Loucy (cell line): ENCODE data around the gene PTPRN2.

ENCODE experiments used
- H2AFZ ChIP-seq: fragments of 200-600 bp; sonication (generic); 2 replicates; pipeline ENCODE4 v1.6.0; 2016; ENCODE audit warnings: antibody characterized with exemption, mild to moderate bottlenecking, low read length, moderate library complexity
- H3F3A ChIP-seq: fragments of 200-600 bp; 2 replicates; pipeline ENCODE4 v1.6.0; 2016; ENCODE audit warnings: antibody characterized with exemption, low read depth, mild to moderate bottlenecking
- H3K27me3 ChIP-seq: fragments of 200-600 bp; sonication (generic); 2 replicates; pipeline ENCODE4 v1.6.1; 2014; ENCODE audit warnings: low read length, mild to moderate bottlenecking; ENCODE audit not compliant: insufficient read depth, poor library complexity, severe bottlenecking
- H3K36me3 ChIP-seq: fragments of 200-600 bp; sonication (generic); 2 replicates; pipeline ENCODE4 v1.6.1; 2016; ENCODE audit warnings: low read length; ENCODE audit not compliant: insufficient read depth
- H3K4me1 ChIP-seq: fragments of 200-600 bp; sonication (generic); 2 replicates; pipeline ENCODE4 v1.5.1; 2014; ENCODE audit warnings: low read length, mild to moderate bottlenecking; ENCODE audit not compliant: insufficient read depth, poor library complexity, severe bottlenecking
- H3K4me2 ChIP-seq: fragments of 200-600 bp; sonication (generic); 2 replicates; pipeline ENCODE4 v1.6.0; 2014; ENCODE audit warnings: antibody characterized with exemption, low read length, low read depth, mild to moderate bottlenecking; ENCODE audit not compliant: poor library complexity, severe bottlenecking
- H3K4me3 ChIP-seq: fragments of 200-600 bp; sonication (generic); 2 replicates; pipeline ENCODE4 v1.5.1; 2014; ENCODE audit warnings: low read length, mild to moderate bottlenecking, mixed read lengths; ENCODE audit not compliant: poor library complexity, severe bottlenecking
- H3K79me2 ChIP-seq: fragments of 200-600 bp; sonication (generic); 2 replicates; pipeline ENCODE4 v1.6.1; 2014; ENCODE audit warnings: low read length; ENCODE audit not compliant: insufficient read depth
- H3K9ac ChIP-seq: fragments of 200-600 bp; sonication (generic); 2 replicates; pipeline ENCODE4 v1.6.0; 2014; ENCODE audit warnings: mild to moderate bottlenecking, low read depth, low read length, moderate library complexity; ENCODE audit not compliant: poor library complexity, severe bottlenecking
- H3K9me2 ChIP-seq: fragments of 200-600 bp; sonication (generic); replicated peaks from 2 replicates; pipeline ENCODE4 v1.6.1; 2016; ENCODE audit warnings: low read depth, low read length, mixed read lengths
- H3K9me3 ChIP-seq: fragments of 200-600 bp; sonication (generic); 2 replicates; pipeline ENCODE4 v1.6.1; 2014; ENCODE audit warnings: mild to moderate bottlenecking, antibody characterized with exemption, low read length, low read depth; ENCODE audit not compliant: insufficient read depth
- H4K20me1 ChIP-seq: fragments of 200-600 bp; sonication (generic); 2 replicates; pipeline ENCODE4 v1.6.0; 2014; ENCODE audit warnings: antibody characterized with exemption, low read length, mild to moderate bottlenecking; ENCODE audit not compliant: insufficient read depth, poor library complexity, severe bottlenecking
- CTCF ChIP-seq: fragments of 200-600 bp; sonication (generic); conservative IDR thresholded peaks from 2 replicates; pipeline ENCODE4 v1.5.1; 2014; ENCODE audit warnings: mild to moderate bottlenecking, antibody characterized with exemption, low read length
- EZH2phosphoT487 ChIP-seq: fragments of 200-600 bp; IDR thresholded peaks from 2 replicates; pipeline ENCODE4 v1.6.1; 2018; ENCODE audit warnings: antibody characterized with exemption, mild to moderate bottlenecking, moderate library complexity, borderline replicate concordance

The PTPRN2 gene

DNA sequence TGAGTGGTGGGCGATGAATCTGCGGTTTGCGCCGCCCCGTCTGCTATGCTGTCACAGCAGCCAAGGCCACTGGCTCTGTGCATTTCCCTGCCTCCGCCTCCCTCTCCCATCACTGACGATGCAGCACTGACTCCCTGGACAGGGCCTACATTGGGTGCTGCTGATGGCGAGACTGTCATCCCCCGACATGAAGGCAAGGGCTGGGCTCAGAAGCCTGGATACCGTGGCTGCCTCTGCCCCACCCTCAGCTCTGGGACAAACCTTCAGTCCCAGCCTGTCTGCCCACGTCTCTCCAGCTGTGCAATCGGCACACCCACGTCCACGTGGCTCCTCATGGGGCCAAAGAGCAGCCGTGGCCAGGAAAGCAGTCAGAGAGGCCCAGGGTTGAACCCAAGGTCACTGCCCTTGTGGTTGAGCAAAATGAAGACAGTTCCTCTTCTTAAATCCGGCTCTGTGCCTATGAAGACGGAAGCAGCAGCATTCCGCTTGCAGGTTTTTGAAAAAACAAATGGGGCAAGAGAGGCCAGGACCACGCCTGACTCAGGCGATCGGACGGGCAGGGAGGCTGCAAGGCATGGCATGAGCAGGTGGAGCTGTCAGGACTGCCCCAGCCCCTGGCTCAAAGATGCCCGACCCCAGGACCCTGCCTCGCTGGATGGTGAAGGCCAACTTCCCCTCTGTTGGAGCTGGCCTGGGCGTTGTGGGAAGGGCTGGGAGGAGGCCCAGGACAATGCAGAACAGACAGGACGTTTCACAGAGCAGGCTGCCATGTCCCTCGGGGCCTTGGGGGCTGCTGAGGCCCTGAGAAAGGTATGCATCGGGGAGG is 733.3 kb downstream of the PTPRN2 start:
- no peak for TF ChIP-seq CTCF
- no peak for TF ChIP-seq EZH2phosphoT487
- no peak overlapping the region for H3K4me3 ChIP-seq
- no peaks in the 10 kb centered on the region for H4K20me1 ChIP-seq
- no peaks in the 10 kb centered on the region for H3K9me2 ChIP-seq
- no peak overlapping the region for H3K9ac ChIP-seq
- H3K4me2 ChIP-seq, result no peak overlapping the region
- no peak overlapping the region for H2AFZ ChIP-seq
- H3K36me3 ChIP-seq, result no peaks in the 10 kb centered on the region
- H3K9me3 ChIP-seq, result no peaks in the 10 kb centered on the region; the same call in 1 of the 2 replicates
- H3K79me2 ChIP-seq, result no peaks in the 10 kb centered on the region
- no peaks in the 10 kb centered on the region for H3K4me1 ChIP-seq
- H3K27me3 ChIP-seq, result no peaks in the 10 kb centered on the region
- H3F3A ChIP-seq, result no peaks in the 10 kb centered on the region

DNA sequence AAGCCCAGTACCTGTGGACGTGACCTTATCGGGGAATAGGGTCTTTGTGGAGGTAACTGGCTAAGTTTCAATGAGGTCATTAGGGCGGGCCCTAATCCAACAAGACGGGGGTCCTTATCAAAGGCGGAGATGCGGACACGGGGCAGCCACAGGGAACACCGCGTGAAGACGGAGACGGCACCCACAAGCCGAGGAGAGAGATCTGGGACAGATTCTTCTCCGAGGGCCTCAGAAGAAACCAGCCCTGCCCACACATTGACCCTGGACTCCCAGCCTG is 733.9 kb downstream of the PTPRN2 start:
- Histone ChIP-seq H3K9ac (no peak overlapping the region), H3K27me3 (no peaks in the 10 kb centered on the region)
- no peak for TF ChIP-seq EZH2phosphoT487
- no peak for TF ChIP-seq CTCF

DNA sequence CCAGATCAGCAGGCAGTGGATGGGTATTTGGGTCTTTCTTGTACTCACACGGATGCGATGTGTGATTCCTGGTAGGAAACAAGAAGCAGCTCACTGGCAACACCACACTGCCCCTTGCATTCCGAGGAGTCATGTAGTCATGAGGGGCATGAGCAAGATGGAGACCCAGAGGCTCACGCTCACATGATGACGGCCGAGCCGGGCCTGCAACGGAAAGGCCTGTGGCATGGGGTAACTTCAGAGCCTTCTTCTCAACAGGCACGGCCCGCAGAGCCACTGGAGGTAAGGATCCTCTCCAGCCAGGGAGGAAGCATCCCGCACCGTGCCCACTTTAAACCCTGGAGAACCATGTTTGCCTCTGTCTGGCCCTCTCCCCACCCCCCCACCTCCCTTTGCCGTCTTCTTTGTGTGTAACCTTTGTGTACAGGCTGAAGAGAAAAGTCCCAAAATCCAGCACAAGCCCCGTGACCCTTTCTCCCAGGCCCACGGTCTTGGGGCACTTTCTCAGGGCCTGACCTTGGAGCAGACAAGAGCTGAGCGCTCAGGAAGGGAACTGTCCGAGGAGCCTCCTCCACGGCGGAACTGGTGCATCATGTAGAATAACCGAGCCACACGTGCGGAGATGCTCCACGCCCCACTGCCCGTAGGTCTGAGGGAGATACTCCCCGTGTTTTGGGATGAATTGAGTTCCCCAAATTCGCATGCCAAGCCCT is 734.4 kb downstream of the PTPRN2 start:
- Histone ChIP-seq H3F3A (no peaks in the 10 kb centered on the region), H3K4me1 (no peaks in the 10 kb centered on the region), H3K9ac (no peak overlapping the region), H4K20me1 (no peaks in the 10 kb centered on the region), H3K4me2 (no peak overlapping the region), H3K9me2 (no peaks in the 10 kb centered on the region), H3K27me3 (no peaks in the 10 kb centered on the region), H3K36me3 (no peaks in the 10 kb centered on the region), H3K4me3 (no peak overlapping the region), H3K79me2 (no peaks in the 10 kb centered on the region), H3K9me3 (no peaks in the 10 kb centered on the region; the same call in 1 of the 2 replicates), H2AFZ (no peak overlapping the region)
- TF ChIP-seq EZH2phosphoT487 (no peak), CTCF (no peak)

More for the DNA sequence above, 733.9 kb downstream of the PTPRN2 start:
- no peak overlapping the region for H3K4me3 ChIP-seq
- H2AFZ ChIP-seq, result no peak overlapping the region
- H3K9me3 ChIP-seq, result no peaks in the 10 kb centered on the region; the same call in 1 of the 2 replicates
- H3F3A ChIP-seq, result no peaks in the 10 kb centered on the region
- no peaks in the 10 kb centered on the region for H3K36me3 ChIP-seq
- H3K79me2 ChIP-seq, result no peaks in the 10 kb centered on the region
- no peak overlapping the region for H3K4me2 ChIP-seq
- H4K20me1 ChIP-seq, result no peaks in the 10 kb centered on the region
- no peaks in the 10 kb centered on the region for H3K9me2 ChIP-seq
- H3K4me1 ChIP-seq, result no peaks in the 10 kb centered on the region
